IMR-90 (cell line): ENCODE data around the gene NUP210L. TPM values are rescaled to one million over a fixed set of nuclear protein-coding genes. Genes with fewer than 3 reads are reported as not detected.

ENCODE experiments used
- ATAC-seq: fragments of 200-7000 bp; cut with Tn5 transposase; 2 replicates; pipeline ENCODE4 v1.9.1; 2020; ENCODE audit warnings: low read depth, mild to moderate bottlenecking, moderate library complexity
- BruUV-seq: library from RNA; stranded (reverse); fragments of 400-500 nt; replicated peaks from 2 replicates; lab custom pipeline; 2021; lab: Mats Ljungman, UMichigan
- CTCF ChIA-PET: fragments of 300-600 bp; formaldehyde crosslinking; extraction: SDS; loops from one replicate; lab custom pipeline; 2021; ENCODE audit warnings: antibody characterized with exemption; lab: Yijun Ruan, JAX
- POLR2A ChIA-PET: fragments of 300-600 bp; sonication (Branson Sonifier 250); formaldehyde crosslinking; loops from one replicate; lab custom pipeline; 2022; ENCODE audit warnings: antibody characterized with exemption; ENCODE audit not compliant: unreplicated experiment; lab: Charles Lee
- DNase-seq: peaks from one replicate; pipeline ENCODE4 v3.0.0; 2013
- H2AFZ ChIP-seq: replicated peaks from 2 replicates; pipeline ENCODE3; 2013; ENCODE audit warnings: low read length, mild to moderate bottlenecking; ENCODE audit not compliant: poor library complexity
- H2AK5ac ChIP-seq: 2 replicates; pipeline ENCODE4 v1.6.1; 2013; ENCODE audit warnings: low read depth, low read length, inconsistent platforms
- H2AK9ac ChIP-seq: replicated peaks from 2 replicates; pipeline ENCODE3; 2013; ENCODE audit warnings: mild to moderate bottlenecking, low read depth, low read length, moderate library complexity; ENCODE audit not compliant: poor library complexity
- H2BK120ac ChIP-seq: 2 replicates; pipeline ENCODE4 v1.6.1; 2013; ENCODE audit warnings: low read depth, low read length, inconsistent platforms
- H2BK15ac ChIP-seq: 3 replicates; pipeline ENCODE4 v1.6.1; 2013; ENCODE audit warnings: low read depth, low read length, inconsistent platforms
- H2BK20ac ChIP-seq: 2 replicates; pipeline ENCODE4 v1.6.1; 2013; ENCODE audit warnings: low read depth, mild to moderate bottlenecking, inconsistent platforms, low read length, moderate library complexity
- H2BK5ac ChIP-seq: 2 replicates; pipeline ENCODE4 v1.6.1; 2013; ENCODE audit warnings: mild to moderate bottlenecking, low read depth, low read length, inconsistent platforms; ENCODE audit not compliant: poor library complexity, severe bottlenecking
- H3K14ac ChIP-seq: replicated peaks from 2 replicates; pipeline ENCODE4 v1.6.1; 2013; ENCODE audit warnings: low read depth, low read length, inconsistent platforms
- H3K18ac ChIP-seq: 2 replicates; pipeline ENCODE4 v1.6.1; 2013; ENCODE audit warnings: low read depth, low read length, control low read depth
- H3K23ac ChIP-seq: 2 replicates; pipeline ENCODE4 v1.6.1; 2013; ENCODE audit warnings: low read depth, low read length, inconsistent platforms
- H3K27ac ChIP-seq: 2 replicates; pipeline ENCODE4 v1.5.1; 2013; ENCODE audit warnings: mild to moderate bottlenecking, control low read depth, low read length; ENCODE audit not compliant: insufficient read depth
- H3K27me3 ChIP-seq: 2 replicates; pipeline ENCODE4 v1.6.1; 2013; ENCODE audit warnings: low read length; ENCODE audit not compliant: control insufficient read depth, insufficient read depth
- H3K36me3 ChIP-seq: 2 replicates; pipeline ENCODE4 v1.6.1; 2013; ENCODE audit warnings: low read length, mixed read lengths; ENCODE audit not compliant: control insufficient read depth, insufficient read depth
- H3K4ac ChIP-seq: 2 replicates; pipeline ENCODE4 v1.6.1; 2013; ENCODE audit warnings: low read depth, low read length, inconsistent platforms
- H3K4me1 ChIP-seq: 2 replicates; pipeline ENCODE4 v1.6.1; 2013; ENCODE audit warnings: low read length, mixed read lengths; ENCODE audit not compliant: control insufficient read depth, insufficient read depth
- H3K4me2 ChIP-seq: 2 replicates; pipeline ENCODE4 v1.6.1; 2013; ENCODE audit warnings: low read depth, mild to moderate bottlenecking, control low read depth, low read length, moderate library complexity
- H3K4me3 ChIP-seq: 2 replicates; pipeline ENCODE4 v1.5.1; 2013; ENCODE audit warnings: low read depth, mild to moderate bottlenecking, control low read depth, low read length, moderate library complexity; ENCODE audit not compliant: insufficient read depth
- H3K56ac ChIP-seq: 2 replicates; pipeline ENCODE4 v1.6.1; 2013; ENCODE audit warnings: low read length, inconsistent platforms; ENCODE audit not compliant: insufficient read depth; ENCODE audit errors: extremely low read depth
- H3K79me1 ChIP-seq, 2 experiments: 2 replicates each; pipeline ENCODE4 v1.6.1; 2013; ENCODE audit warnings: low read length in 2 of 2, inconsistent platforms in 1 of 2, low read depth in 1 of 2
- H3K9ac ChIP-seq: 2 replicates; pipeline ENCODE4 v1.6.1; 2013; ENCODE audit warnings: low read depth, low read length, control low read depth
- H3K9me1 ChIP-seq: 2 replicates; pipeline ENCODE4 v1.6.1; 2013; ENCODE audit warnings: low read length, inconsistent platforms; ENCODE audit not compliant: insufficient read depth
- H3K9me3 ChIP-seq: 2 replicates; pipeline ENCODE4 v1.6.1; 2013; ENCODE audit warnings: low read length; ENCODE audit not compliant: control insufficient read depth, insufficient read depth
- H4K20me1 ChIP-seq: 2 replicates; pipeline ENCODE4 v1.6.1; 2013; ENCODE audit warnings: low read length, inconsistent platforms; ENCODE audit not compliant: insufficient read depth
- H4K5ac ChIP-seq: 2 replicates; pipeline ENCODE4 v1.6.1; 2013; ENCODE audit warnings: mild to moderate bottlenecking, low read depth, low read length, control low read depth
- H4K8ac ChIP-seq, 2 experiments: 2 replicates each; pipeline ENCODE4 v1.6.1; 2013; ENCODE audit warnings: low read depth in 2 of 2, low read length in 2 of 2, control low read depth in 1 of 2, inconsistent platforms in 1 of 2
- H4K91ac ChIP-seq: 2 replicates; pipeline ENCODE4 v1.6.1; 2013; ENCODE audit warnings: low read depth, low read length, inconsistent platforms; ENCODE audit not compliant: insufficient read depth
- MXI1 ChIP-seq: IDR thresholded peaks from 2 replicates; pipeline ENCODE4 v1.6.1; 2012; ENCODE audit warnings: low read depth, mild to moderate bottlenecking, low read length, moderate library complexity, borderline replicate concordance
- WGBS, 2 experiments: methylation state at CpG; one replicate each; pipeline versions ENCODE4 v1.1.5 to v1.1.7; 2013; ENCODE audit warnings: missing lambda C conversion rate in 2 of 2; ENCODE audit not compliant: insufficient read length in 1 of 2; ENCODE audit errors: extremely low coverage in 2 of 2; 5-methylcytosine and 5-hydroxymethylcytosine counted together
- dilution Hi-C: fragments of 300-500 bp; cut with HindIII; formaldehyde crosslinking; loops from one replicate; pipeline ENCODE4 v1.14.3; 2018; ENCODE audit warnings: low sequenced_read_pairs; ENCODE audit not compliant: unreplicated experiment
- in situ Hi-C: fragments of 300-500 bp; cut with MboI; formaldehyde crosslinking; loops from 3 replicates; pipeline ENCODE4 v1.14.3; 2019; ENCODE audit warnings: low sequenced_read_pairs, inconsistent platforms, mixed read lengths
- intact Hi-C: fragments of 100-400 bp; cut with micrococcal nuclease; formaldehyde crosslinking; loops from 2 replicates; pipeline ENCODE4 v1.10.0; 2022
- polyA plus RNA-seq, 3 experiments: library from polyadenylated mRNA; depleted of rRNA; stranded (reverse); fragments of >200 nt; gene quantifications; 2 replicates each; pipeline ENCODE4 v1.2.3, GENCODE V29; 2012; ENCODE audit warnings: low replicate concordance in 1 of 3
- total RNA-seq: library from RNA; depleted of rRNA; stranded (reverse); fragments of >200 nt; gene quantifications from 2 replicates; pipeline ENCODE4 v1.2.3, GENCODE V29; 2012

NUP210L gene
- total and polyA plus RNA-seq, 2 of the 4 experiments (the other 2 are of a cell fraction) = under 0.01 to 0.02 TPM

DNA sequence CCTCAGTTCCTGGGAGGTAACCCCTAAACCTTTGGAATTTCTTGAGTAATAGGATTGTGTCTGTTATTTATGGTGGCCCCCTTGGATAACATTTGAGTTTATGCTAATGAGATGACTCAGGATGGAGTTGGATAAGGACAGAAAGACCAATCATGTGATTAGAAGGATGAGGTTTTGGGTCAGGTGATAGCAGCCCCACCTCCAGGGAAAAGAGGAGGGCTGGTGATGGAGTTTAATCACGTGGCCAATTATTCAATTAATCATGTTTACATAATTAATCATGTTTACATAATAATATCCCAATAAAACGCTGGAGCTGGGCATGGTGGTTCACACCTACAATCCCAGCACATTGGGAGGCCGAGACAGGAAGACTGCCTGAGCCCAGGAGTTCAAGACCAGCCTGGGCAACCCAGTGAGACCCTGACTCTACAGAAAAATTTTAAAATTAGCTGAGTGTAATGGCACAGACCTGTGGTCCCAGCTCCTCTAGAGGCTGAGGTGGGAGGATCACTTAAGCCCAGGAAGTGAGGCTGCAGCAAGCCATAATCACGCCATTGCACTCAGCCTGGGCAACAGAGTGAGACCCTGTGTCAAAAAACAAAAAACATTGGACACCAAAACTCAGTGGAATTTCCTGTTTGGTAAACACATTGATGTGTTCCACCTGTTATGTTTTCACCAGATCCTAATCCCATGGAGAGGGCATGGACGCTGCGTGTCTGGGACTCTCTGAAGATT lies 73.3 kb downstream of the NUP210L start:
- POLR2A ChIA-PET = no interaction called here
- dilution Hi-C loops = no loop called here

More for the DNA sequence above, 73.3 kb downstream of the NUP210L start:
- Histone ChIP-seq H3K79me1 (no peaks in the 10 kb centered on the region), H3K56ac (no peak overlapping the region), H2AK5ac (no peak overlapping the region), H4K8ac (no peak overlapping the region), H3K9me1 (no peaks in the 10 kb centered on the region), H3K14ac (no peak overlapping the region), H2BK15ac (no peak overlapping the region), H3K9me3 (peaks cover 3% of the 10 kb centered on the region), H3K4me2 (no peak overlapping the region), H3K27ac (no peak overlapping the region), H2AFZ (no peak overlapping the region), H4K5ac (no peak overlapping the region), H3K4me3 (no peak overlapping the region), H3K9ac (no peak overlapping the region), H2AK9ac (no peak overlapping the region), H4K91ac (no peak overlapping the region), H3K4me1 (no peaks in the 10 kb centered on the region), H3K4ac (no peak overlapping the region), H3K23ac (no peak overlapping the region), H3K27me3 (no peaks in the 10 kb centered on the region; the same call in 1 of the 2 replicates), H2BK20ac (no peak overlapping the region), H3K36me3 (no peaks in the 10 kb centered on the region), H3K18ac (no peak overlapping the region), H2BK5ac (no peak overlapping the region), H4K20me1 (no peaks in the 10 kb centered on the region), H2BK120ac (no peak overlapping the region)
- CTCF ChIA-PET = interaction anchor here (0.7 kb wide), 1 partner anchor 25 kb away, joined by 4 read pairs; no protein-coding TSS in a partner anchor
- intact Hi-C loops = no loop called here
- no peak for TF ChIP-seq MXI1
- ATAC-seq = no peak
- DNase-seq = no peak
- in situ Hi-C loops = no loop called here
- no TSS peak for BruUV-seq
- WGBS, 2 experiments = no CpG with 5 or more reads among the region's 6 CpGs
